ENCODE data around the gene MFSD12.

MFSD12 gene

DNA sequence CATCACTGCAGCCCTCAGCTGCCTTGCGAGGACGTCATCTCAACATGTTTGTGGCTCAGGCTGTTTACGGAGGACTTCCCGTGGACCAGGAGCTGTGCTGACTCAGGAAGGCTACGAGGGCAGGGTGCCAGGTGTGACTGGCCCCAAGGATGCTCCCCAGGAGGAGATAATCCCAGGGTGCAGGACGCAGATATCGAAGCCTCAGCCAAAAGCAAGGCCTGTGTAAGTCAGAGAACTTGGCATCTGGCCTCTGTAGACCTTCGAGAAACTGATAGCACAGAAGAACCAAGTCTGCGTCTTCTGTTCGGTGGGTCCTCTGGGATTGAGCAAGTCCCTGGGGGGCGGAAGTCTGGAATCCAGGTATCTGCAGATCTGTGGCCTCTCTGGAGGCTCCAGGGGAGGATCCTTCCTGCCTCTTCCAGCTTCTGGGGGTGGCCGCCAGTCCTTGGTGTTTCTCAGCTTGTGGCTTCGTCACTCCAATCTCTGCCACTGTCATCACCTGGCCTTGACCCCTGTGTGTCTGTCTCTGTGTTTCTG lies 54.3 kb downstream of the MFSD12 start:
- no peak for TF ChIP-seq CTCF (IDR thresholded peaks at IDR 0.05)

GRCh38 chr19:3501780-3502179 lies 55.6 kb downstream of the MFSD12 start:
- TF ChIP-seq CTCF (IDR thresholded peaks at IDR 0.05), result no peak

DNA sequence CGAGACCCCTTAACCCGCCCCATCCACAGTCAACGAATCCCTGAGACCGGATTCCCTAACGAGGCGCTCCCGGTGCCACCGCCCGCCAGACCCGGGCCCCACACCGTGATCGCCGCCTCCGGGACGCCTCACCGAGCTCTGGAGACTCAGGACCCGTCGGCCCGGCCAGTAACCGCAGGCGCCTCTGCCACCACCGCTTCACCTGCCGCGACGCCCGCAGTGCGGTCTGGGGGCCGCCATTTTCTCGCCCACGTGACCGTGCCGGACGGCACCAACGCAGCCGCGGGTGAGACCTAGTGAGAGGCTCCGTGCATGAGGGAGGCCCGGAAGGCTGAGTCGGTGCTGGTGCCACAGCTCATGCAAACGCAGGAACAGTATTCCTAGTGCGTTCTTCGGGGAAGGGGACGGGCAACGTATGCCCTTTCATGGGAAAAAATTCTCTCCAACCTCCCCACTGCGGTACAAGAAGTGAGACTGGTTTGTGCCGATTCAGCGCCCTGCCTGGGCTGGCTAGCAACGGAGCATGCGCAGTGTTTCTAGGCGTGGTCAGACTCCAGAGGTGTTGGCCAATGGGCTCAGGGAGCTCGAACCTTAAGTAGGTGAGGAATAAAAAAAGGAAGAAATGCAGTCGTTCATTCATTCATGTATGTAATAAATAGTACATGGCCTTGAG lies 56.8 kb downstream of the MFSD12 start, which contains the start of gene DOHH:
Gene DOHH (minus strand): TSS at position 246 of the 673 bp plus-strand sequence. CDS start 3,860 bp downstream, outside the sequence.
- no peak for TF ChIP-seq CTCF (IDR thresholded peaks at IDR 0.05)

DNA sequence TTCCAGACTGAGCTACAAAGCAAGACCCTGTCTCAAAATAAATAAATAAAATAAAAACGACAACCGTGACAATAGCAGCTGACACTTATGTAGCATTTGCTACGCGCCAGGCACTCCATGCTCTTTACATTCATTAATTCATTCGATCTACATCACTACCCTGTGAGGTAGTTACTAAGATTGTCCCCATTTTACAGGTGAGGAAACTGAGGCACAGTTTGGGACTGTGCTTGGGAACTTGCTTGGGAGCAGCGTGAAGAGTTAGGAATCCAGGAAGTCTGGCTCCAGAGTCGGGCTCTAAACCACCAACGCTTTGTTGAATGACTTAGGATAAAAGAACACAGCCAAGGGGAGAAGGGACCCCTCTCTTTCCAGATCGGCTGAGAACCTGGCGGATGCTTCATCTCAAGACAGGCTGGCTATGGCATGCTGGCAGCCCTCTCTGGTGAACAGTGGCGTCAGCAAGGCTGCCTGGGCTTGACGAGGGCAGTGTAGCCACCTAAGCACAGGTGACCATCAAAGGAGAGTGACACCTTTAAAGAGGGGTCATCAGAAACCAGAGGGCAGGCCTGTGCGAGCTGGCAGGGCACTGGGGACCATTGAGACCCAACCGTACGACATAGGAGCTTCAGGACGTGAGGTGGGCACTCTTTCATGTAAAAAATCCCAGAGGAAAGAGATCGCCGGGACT lies 57.5 kb downstream of the MFSD12 start:
- no peak for TF ChIP-seq CTCF (IDR thresholded peaks at IDR 0.05)

GRCh38 chr19:3497757-3498520 lies 59.4 kb downstream of the MFSD12 start:
- no peak for TF ChIP-seq CTCF (IDR thresholded peaks at IDR 0.05)

- no peak for TF ChIP-seq CTCF (IDR thresholded peaks at IDR 0.05)
These were observed 60.8 kb downstream of the MFSD12 start for GRCh38 chr19:3496392-3497273.

GRCh38 chr19:3494559-3494958 lies 62.8 kb downstream of the MFSD12 start:
- TF ChIP-seq CTCF (IDR thresholded peaks at IDR 0.05), result no peak

All from LNCAP (cell line).